GM18517 (cell line): ENCODE measurements around the gene NLGN2.

Experiments
- ATAC-seq: cut with Tn5 transposase; IDR thresholded peaks from one replicate; pipeline ENCODE4 v1.9.1; 2021; ENCODE audit warnings: mild to moderate bottlenecking, moderate library complexity; ENCODE audit not compliant: unreplicated experiment

Gene NLGN2

DNA sequence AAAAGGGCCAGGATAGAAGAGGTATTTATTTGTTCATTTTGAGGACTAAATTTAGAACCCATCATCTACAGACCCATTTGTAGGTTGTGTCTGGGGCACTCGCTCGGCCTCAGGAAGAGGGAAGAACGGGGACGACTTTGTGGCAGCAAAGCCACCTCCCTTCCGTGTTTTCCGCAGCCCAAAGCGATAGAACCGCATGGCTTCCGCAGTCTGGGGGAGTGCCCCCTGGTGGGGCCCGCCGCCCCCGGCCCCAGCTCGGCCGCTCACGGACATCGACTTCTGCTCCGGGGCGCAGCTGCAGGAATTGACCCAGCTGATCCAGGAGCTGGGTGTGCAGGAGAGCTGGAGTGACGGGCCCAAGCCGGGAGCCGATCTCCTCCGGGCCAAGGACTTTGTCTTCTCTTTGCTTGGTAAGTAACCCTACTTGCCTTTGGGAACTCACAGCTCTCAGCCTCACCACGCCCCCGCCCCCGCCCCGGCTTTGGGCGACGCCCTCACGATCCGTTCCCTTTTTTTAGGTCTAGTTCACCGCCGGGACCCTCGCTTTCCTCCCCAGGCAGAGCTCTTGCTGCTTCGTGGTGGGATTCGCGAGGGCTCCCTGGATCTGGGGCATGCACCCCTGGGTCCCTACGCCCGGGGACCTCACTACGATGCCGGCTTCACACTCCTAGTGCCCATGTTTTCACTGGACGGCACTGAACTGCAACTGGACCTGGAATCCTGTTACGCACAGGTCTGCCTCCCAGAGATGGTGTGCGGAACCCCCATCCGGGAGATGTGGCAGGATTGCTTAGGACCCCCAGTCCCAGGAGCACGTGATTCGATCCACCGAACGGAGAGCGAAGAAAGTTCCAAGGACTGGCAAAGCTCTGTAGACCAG is 28.3 kb downstream of the NLGN2 start:
- ATAC-seq: no peak

DNA sequence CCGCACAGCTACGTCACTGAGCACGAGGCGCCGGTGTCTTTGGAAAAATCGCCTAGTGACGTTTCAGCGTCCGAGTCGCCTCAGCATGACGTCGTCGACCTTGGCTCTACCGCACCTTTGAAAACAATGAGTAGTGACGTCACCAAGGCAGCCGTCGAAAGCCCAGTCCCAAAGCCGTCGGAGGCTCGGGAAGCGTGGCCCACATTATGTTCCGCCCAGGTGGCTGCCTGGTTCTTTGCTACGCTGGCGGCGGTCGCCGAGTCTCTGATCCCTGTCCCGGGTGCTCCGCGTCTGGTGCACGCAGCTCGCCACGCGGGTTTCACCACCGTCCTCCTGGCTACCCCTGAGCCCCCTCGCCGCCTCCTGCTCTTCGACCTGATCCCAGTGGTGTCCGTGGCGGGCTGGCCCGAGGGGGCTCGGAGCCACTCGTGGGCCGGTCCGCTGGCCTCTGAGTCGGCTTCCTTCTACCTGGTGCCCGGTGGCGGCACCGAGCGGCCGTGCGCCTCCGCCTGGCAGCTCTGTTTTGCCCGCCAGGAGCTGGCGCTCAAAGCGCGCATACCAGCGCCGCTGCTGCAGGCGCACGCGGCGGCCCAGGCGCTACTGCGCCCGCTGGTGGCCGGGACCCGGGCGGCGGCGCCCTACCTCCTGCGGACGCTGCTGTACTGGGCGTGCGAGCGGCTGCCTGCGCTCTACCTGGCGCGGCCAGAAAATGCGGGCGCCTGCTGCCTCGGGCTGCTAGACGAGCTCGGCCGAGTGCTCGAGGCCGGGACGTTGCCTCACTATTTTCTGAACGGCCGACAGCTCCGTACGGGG is 29.1 kb downstream of the NLGN2 start:
- ATAC-seq: no peak

DNA sequence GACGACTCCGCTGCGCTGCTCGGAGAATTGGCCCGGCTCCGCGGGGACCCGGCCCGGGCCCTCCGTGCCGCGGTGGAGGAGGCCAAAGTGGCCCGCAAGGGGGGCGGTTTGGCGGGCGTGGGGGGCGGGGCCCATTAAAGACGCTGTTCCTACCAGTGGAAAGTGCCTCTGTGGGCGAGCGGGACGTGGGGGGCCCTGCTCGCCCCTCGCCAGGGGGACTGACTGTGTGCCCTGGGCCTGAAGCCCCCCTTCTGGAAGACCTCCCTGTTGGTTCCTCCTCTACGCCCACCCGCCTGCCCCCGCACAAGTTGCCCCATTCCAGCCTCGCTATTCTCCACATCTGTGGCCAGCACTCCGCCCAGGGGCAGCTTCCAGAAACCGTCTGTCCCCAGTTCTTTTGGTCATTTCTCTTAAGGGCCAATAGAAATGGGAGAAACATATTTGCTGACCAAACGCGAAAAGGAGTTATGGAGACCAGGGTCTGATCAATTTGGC is 29.8 kb downstream of the NLGN2 start:
- no peak for ATAC-seq

DNA sequence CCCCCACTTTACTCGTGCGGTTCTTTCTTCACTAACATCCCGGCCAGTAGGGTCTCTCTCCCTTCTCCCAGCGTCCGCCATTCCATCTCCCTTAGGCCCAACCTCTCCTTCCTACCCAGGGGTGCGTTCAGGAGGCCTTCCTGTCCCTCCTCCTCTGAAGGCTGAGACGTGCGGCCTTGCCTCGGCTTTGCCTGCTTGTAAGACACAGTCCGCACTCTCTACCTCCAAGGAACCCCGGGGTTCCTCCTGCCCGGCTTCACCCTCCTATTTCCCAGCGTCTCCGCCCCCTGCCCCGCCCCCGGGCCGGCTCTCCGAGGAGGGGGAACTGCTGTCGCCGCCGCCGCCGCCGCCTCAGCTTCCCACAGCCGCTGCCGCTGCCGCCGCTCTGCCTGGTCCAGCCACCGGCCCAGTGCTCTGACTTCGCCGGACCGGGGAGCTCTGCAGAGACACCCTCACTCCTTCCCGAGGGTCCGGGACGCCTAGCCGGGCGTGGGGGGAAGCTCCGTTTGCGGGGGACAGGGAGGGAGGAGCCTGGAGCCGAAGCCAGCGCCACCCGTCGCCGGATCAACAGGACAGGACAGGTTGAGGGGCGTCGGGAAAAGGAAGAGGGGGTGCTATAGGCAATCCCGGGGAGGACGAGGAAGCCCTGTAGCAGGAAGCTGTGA is 30.4 kb downstream of the NLGN2 start:
- ATAC-seq: no peak

DNA sequence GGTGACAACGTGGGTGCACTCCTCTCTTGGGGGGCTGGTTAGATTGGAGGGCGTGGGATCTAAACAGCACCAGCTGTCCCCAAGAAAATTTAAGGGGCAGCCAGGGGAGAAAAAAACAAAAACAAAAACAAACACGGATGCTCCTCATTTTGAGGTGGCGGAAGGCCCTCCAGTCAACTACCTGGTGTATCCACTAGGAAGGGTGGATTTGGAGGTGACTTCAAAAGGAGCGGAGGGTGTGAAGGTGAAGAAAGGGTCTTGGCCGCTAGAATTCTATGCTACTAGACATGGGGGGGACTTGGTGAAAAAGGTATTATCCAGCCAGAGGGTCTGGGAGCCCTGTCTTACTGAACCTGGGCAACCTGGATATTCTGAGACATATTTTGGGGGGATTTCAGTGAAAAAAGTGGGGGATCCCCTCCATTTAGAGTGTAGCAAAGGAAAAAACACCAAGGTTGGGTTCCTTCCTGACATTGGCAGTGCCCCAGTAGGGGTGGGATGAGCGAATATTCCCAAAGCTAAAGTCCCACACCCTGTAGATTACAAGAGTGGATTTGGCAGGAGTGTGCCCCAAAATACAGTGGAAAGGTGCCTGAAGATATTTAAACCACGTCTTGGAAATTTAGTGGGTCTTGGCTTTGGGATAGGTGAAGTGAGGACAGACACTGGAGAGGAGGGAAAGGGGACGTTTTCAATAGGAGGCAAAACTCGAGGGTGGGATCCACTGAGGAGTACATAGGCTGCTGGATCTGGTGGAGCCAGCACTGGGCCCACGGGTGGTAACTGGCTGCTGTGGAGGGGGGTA is 31.2 kb downstream of the NLGN2 start:
- ATAC-seq: no peak

DNA sequence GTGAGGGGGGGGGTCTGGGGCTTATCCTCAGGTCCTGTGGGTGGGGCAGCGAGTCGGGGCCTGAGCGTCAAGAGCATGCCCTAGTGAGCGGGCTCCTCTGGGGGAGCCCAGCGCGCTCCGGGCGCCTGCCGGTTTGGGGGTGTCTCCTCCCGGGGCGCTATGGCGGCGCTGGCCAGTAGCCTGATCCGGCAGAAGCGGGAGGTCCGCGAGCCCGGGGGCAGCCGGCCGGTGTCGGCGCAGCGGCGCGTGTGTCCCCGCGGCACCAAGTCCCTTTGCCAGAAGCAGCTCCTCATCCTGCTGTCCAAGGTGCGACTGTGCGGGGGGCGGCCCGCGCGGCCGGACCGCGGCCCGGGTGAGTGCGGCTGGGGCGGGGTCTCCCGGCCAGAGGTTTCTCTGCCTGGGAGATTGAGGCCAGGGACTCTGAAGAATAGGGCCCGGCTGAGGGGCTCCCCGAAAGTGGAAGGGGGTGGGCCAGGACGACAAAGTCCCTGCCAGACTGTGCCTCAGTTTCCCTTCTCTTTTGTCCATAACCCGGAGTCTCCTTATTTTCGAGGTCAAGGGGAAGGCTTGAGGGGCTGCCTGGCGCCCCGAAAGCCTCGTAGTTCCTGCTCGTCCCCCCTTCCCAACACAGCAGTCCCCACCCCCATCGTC is 31.9 kb downstream of the NLGN2 start, which contains the start of gene FGF11:
FGF11 (plus strand) TSS at position 51 of the 651 bp plus-strand sequence; CDS start at position 160, 109 bp downstream.
- ATAC-seq: no peak

DNA sequence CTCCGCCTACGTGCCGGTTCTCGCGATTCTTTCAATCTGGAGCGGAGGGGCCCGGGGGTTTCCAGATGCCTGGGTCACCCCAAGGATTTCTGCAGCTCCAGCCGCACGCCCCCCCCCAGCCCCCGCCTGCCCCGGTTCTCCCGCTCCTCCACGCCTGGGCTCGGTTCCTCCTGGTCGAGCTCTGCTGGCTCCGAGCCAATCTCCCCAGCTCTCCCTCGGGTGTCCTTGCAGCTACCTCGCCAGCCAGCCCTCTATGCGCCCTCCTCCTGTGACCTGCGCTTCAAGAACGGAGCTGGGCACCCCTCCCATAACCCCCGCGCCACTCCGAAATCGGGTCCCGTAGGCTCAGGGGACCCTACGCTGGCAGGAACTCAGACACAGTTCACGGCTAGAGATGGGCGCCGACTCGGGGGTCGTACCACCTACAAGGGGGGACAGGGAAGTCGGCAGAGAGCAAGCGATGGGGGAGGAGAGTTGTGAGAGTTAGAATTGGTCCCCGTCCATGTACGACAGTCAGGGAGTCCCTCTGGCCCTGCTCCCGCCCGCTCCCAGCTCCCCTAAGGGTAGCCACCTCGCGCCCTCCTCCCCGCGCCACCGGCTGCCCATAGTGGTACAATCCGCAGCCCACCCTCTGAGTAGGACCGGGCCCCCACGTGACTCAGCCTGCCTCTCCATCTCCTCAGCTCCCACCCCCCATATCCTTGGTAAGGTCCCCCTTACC is 32.6 kb downstream of the NLGN2 start:
- no peak for ATAC-seq

DNA sequence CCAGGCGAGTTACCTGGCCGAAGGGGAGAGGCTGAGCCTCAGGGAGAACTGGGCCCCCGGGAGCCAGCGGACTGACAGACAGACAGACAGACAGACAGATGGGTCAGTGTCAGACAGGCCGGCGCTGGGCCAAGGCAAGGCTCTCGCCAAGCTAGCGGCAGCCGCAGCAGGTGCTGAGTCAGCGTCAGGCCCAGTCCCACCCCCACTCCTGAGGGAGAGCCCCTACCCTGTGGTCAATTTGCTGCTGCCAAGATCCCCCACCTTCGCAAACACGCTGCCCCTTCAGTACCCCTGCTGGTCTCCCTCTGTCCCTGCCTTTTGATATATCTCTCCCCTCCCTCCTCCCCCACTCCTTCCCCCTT is 33.2 kb downstream of the NLGN2 start:
- ATAC-seq: no peak

DNA sequence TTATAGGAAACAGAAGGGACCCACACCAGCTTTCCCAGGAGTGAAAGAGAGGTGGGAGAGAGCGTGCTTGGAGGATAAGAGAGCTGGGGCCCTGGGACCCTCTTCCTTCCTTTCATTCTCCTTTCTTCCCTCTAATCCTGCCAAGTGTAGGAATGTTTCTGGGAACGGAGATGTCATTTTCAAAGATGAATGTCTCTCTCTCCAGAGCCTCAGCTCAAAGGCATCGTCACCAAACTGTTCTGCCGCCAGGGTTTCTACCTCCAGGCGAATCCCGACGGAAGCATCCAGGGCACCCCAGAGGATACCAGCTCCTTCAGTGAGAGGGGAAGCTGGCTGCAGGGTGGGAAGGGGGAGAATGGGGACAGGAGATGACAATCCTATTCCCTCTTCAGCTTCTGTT is 33.6 kb downstream of the NLGN2 start:
- ATAC-seq: no peak

DNA sequence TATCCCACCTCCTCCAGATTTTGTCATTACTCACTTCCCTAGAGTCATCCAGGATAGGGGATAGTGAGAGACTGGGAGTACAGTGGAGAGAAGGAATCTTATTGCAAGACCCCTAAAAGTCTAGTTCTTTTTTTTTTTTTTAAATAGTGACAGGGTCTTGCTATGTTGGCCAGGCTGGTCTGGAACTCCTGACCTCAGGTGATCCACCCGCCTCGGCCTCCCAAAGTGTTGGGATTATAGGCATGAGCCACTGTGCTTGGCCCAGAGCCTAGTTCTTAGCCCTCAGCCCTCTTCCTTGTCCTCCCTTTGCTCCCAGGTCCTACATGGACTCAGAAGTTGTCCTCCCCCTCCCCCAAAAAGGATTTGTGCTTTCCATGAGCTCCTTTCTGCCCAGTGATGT is 34.5 kb downstream of the NLGN2 start:
- ATAC-seq: no peak

DNA sequence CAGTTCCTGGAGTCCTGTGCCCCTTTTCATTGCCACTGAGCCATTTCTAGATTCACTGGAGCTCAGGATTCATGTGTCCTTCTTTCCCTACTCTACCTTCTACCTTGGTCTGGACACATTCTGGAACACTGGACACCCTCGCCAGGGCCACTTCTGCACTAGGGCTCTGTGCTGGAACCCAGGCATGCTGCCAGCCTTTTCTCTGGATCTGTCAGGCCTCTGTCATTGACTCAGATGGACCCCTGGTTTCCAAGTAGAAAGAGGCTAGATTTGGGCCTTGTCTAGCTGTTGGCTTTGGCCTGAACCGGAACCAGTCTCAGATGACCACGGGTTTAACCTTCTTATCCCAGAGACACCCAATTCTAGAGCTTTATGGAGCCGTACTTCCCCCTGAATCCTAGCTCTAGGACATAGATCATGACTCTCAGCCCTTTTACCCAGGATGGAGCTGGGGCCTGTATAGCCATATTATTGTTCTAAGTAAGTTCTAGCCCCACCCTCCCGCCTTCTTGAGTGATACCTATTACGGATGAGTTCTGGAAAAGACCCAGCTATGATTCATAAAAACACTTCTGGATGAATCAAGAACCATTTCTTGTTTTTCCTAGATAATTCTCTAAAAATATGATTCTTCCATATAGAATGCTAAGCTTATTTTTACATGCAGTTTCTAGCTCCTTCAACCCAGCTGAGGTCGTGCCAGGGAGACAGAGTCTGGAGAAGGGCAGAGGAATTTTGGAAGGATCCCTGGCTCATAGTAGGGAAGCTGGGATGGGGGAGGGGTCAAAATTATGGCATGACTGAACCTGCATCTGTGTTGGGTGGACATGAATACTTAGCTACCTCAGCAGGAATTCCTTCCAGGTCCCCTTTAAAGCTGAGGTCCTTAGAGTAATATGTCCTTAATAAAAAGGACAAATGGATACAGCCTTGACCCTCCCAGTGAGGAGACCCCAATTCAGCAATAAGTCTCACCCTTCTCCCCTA is 36.1 kb downstream of the NLGN2 start:
- ATAC-seq: no peak

DNA sequence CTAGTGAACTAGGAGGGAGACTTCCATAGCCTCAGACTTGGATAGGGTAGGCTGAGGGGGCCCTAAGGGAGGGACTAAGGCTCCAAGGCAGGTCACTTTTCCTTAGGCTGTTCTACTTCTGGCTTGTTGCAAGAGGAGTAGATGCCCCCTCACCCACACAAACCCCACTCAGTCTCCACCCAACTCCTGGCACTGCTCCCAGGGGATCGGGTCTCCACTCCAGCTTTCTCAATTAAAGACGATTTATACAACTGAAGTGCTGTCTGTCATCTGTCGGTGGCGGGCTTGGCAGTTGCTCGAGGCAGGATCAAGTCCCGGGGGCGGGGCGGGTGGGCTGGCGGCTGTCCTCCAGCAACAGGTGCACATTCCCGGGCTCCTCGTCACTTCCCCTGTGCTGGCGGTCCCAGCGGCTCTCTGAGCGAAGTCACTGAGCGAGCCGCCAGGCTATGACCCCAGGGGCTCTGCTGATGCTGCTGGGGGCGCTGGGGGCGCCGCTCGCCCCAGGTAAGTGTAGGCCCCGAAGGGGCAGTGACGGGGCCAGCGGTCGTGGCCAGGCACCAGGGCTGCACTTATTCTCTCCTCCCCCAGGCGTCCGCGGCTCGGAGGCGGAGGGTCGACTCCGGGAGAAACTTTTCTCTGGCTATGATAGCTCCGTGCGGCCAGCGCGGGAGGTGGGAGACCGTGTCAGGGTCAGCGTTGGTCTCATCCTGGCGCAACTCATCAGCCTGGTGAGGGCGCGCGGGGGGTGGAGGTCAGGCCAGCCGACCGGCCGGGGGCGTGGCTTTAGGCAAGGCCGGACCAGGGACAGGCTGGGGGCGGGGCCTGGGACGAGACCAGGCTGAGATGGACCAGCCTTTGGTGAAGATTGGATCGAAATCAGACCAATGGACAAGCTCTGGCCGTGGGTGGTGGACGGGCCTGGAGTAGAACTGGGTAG is 37.3 kb downstream of the NLGN2 start, which contains the start of gene CHRNB1:
CHRNB1 (plus strand) TSS at position 380 of the 937 bp plus-strand sequence; CDS start at position 447, 67 bp downstream.
- ATAC-seq: no peak

DNA sequence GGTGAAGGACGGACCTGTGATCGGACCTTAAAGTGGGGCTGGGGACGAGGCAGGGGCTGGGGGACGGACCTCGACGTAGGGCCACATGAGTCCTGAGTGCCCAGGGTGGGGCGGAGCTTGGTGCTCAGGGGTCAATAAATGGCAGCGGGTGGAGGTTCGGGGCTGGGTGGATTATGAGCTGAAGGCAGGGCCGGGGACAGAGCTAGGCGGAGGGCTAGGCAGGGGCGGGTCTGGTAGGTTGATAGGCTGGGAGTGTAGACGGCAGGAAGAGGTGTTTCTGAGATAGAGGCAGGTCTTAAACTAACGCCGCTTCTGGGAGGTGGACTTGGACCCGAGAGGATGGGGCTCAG is 37.9 kb downstream of the NLGN2 start:
- no peak for ATAC-seq

DNA sequence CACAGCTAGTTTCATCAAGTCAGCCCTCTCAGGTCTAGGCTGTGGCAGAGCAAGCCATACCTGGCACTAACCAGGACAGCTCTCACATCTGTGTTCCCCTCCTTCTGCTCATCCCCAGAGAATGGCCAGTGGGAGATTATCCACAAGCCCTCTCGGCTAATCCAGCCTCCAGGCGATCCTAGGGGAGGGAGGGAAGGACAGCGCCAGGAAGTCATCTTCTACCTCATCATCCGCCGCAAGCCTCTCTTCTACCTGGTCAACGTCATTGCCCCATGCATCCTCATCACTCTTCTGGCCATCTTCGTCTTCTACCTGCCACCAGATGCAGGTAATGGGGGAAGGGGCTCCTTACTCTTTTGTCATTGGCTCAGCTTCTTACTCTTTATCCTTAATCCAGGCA is 40.8 kb downstream of the NLGN2 start:
- no peak for ATAC-seq

DNA sequence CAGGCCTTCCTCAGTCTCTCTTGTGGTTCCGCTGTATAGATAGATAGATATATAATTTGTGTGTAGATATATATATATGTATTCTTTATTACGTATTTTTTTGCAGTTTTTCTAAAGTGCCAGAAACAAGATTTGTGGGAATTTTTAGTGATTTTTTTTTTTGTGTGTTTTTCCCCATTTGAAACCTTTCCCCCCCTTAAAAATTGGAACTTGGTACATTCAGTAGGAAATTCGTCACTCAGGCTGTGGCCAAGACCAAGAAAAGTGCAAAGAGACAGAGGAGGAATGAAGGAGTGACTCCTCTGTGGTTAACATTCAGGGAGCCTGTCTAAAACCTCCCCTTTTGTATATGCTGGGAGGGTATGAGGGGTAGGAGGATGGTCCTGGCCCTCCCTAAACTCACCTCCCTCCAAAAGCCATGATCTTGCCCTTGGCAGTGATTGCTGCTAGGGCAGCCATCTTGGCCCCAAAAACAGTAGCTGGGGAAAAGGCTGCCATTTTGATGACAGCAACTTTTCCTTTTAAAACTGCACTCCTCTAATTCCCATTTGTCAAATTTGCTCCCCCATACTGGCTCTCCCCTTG is 52.4 kb downstream of the NLGN2 start:
- ATAC-seq: no peak

DNA sequence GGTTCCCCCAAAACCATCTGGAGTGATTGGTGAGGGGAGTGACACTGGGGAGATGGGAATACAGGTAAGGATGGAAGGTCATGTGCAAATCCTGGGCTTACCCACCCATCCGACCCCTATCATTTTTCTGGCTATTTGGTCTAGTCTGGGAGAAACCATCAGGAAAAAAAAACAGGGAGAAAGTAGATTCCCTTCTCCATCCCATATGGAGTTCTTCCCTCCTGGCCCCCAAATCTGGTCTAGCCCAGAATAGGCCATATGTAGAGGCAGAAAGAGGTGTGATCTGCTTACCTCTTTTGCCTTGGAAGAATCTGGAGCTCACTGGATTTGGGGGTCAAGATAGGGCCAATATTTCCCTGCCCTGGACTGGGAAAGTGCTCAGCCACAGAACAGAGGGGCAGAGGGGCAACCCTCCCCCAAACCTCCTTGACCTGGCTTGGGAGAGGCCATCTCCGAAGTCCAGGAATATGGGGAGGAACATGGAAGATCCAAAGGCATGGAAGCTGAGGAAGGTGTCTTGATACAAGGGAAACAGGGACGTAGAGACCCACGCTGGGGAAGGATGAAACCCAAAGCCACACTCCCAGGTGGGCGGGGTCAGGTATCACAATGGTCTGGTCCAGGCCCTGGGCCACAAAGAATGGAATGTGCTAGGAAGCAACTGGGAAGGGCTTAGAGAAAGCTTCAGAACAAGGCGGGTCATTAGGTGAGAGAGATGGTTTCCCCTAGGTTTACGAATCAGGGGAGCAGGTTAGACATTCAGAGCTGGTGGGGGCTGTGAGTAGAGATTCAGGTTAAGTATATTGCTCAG is 53.4 kb downstream of the NLGN2 start:
- no peak for ATAC-seq
